GM21367 (cell line): ENCODE measurements around the gene FIBCD1.

Experiments used
- ATAC-seq: cut with Tn5 transposase; IDR thresholded peaks from one replicate; pipeline ENCODE4 v1.9.1; 2021; ENCODE audit not compliant: unreplicated experiment

The FIBCD1 gene

GRCh38 chr9:130897105-130897751 is 41.8 kb downstream of the FIBCD1 start:
- ATAC-seq, result no peak

GRCh38 chr9:130896233-130897014 is 42.6 kb downstream of the FIBCD1 start, which contains the start of gene QRFP:
TSS of gene QRFP (minus strand) at chr9:130896812. CDS start at chr9:130893838, 2,974 bp downstream.
- ATAC-seq, result no peak

- ATAC-seq, result no peak
These were observed 43.4 kb downstream of the FIBCD1 start for GRCh38 chr9:130895481-130896232.

DNA sequence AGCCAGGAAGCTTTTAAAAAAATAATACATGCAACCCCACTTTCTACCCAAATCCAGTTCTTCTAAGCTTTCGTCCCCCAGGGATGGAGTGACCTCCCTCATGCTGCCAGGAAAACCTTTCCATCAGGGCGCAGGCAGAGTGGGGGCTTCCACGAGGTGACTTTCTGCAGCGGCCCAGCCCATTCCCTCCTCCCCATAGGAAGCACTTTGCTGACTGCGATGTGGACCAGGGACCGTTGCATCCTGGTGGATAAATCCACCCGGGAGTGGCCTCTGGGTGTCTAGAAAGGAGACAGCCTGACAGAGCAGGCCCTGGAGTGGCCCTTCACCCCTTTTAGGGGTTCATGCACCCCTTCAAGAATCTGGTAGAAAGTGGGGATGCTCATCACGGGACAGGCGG is 44.0 kb downstream of the FIBCD1 start:
- ATAC-seq, result no peak

DNA sequence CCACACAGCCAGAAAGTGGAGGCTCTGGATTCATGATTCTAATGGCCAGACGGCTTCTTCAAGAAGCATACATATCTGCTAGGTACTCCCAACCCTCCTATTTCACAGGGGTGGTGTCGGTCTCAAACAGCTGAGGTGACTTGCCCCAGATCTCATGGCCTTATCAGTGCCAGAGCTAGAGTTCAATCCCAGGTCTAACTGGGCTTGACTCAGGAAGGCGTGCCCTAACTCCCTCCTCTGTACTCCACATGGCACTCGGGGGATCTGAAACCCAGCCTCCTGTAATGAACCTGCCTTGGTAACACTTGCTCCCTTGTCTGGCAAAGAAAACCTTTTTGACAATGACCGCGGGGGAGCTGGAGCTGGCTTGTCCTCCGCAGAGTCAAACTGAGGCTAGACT is 44.5 kb downstream of the FIBCD1 start:
- no peak for ATAC-seq

- ATAC-seq, result no peak
These were observed 45.5 kb downstream of the FIBCD1 start for GRCh38 chr9:130893341-130894101.

- ATAC-seq, result no peak
These were observed 46.4 kb downstream of the FIBCD1 start for GRCh38 chr9:130892477-130893304.

GRCh38 chr9:130891688-130892476 is 47.2 kb downstream of the FIBCD1 start:
- ATAC-seq, result no peak

GRCh38 chr9:130890870-130891687 is 48.0 kb downstream of the FIBCD1 start:
- ATAC-seq, result no peak

DNA sequence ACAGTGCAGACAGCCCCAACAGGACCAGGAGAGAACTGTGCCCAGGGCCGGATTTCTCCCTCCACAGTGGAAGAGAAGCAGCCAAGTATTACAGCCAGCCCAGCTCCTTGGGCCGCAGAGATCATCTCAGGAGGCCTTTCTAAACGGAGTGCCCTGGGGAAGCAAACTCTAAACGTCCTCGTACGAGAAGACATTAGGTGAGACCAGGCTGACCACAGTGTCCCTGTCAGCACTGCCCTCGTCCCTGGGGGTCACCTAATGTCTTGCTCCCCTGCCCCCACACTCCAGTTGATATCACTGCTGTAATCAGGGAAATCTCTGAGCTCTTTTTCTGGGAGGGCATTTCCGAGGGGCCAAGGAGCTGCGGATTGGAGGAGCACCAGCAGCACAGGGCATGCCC is 48.9 kb downstream of the FIBCD1 start:
- ATAC-seq, result no peak

DNA sequence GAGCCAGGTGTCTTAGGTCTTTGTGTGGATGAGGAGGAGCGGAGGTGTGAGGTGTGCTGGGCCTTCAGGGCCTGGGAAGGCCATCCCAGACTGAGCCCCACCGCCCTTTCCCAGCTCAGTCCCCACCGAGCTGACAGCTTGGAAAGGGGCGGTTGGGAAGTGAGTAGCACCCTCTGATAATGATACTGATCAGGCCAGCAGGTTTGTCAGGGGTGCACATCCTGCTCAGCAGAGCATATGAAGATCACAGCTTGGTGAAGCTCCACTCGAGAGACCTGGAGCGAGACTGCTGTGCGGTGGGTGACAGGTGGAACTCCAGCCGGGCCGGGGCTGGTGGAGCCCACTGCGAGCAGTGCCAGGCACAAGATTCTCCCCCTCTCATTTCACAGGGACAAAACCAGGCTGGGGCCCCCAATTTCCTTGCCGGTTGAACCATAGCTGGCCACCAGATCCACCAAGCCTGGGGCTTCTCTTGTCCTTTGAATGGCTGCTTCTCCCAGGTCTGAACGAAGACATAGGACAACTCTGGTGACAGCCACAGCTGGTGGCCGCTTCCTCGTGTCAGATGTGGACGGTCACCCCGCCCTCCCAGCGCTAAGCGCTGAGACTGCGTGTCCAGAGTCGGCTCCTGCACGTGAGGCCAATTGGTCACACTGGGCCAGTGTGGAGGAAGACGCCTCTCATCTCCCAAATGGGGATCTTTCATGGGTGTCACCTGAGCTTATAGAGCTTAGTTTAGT is 50.7 kb downstream of the FIBCD1 start:
- ATAC-seq, result no peak

- no peak for ATAC-seq
These were observed 51.4 kb downstream of the FIBCD1 start for GRCh38 chr9:130887494-130888144.

DNA sequence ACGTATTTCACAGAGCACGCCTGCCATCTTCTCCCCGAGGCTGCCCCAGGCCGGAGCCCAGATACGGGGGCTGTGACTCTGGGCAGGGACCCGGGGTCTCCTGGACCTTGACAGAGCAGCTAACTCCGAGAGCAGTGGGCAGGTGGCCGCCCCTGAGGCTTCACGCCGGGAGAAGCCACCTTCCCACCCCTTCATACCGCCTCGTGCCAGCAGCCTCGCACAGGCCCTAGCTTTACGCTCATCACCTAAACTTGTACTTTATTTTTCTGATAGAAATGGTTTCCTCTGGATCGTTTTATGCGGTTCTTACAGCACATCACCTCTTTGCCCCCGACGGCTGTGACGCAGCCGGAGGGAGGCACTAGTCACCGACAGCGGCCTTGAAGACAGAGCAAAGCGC is 52.1 kb downstream of the FIBCD1 start:
- no peak for ATAC-seq

GRCh38 chr9:130885484-130886375 is 53.3 kb downstream of the FIBCD1 start:
- no peak for ATAC-seq

DNA sequence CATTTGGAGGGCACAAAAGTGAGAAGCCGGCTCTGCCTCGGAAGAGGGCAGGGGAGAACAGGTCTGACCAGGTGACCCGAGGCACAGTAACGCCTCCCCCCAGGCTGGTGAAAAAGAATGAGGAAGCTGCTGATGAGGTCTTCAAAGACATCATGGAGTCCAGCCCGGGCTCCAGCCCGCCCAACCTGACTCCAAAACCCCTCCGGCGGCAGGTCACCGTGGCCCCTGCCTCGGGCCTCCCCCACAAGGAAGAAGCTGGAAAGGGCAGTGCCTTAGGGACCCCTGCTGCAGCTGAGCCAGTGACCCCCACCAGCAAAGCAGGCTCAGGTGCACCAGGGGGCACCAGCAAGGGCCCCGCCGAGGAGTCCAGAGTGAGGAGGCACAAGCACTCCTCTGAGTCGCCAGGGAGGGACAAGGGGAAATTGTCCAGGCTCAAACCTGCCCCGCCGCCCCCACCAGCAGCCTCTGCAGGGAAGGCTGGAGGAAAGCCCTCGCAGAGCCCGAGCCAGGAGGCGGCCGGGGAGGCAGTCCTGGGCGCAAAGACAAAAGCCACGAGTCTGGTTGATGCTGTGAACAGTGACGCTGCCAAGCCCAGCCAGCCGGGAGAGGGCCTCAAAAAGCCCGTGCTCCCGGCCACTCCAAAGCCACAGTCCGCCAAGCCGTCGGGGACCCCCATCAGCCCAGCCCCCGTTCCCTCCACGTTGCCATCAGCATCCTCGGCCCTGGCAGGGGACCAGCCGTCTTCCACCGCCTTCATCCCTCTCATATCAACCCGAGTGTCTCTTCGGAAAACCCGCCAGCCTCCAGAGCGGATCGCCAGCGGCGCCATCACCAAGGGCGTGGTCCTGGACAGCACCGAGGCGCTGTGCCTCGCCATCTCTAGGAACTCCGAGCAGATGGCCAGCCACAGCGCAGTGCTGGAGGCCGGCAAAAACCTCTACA is 54.2 kb downstream of the FIBCD1 start:
- no peak for ATAC-seq
